Anterior cingulate cortex (tissue), 58 donors: ENCODE results near the gene ZYG11B.
"Not testable (repeated sequence)": the region's sequence is repeated elsewhere in the genome, so short reads cannot be mapped to it uniquely, and the experiment has no call there.

Experiments
- DNase-seq, 58 donors: peaks; one replicate each; lab custom pipeline; 2025; lab: John Stamatoyannopoulos, UW

The ZYG11B gene

GRCh38 chr1:52726265-52727113, at the start of gene ZYG11B:
Gene ZYG11B (plus strand): TSS chr1:52726453. CDS start chr1:52726654, 201 bp downstream.
- DNase-seq = peak in 57 of 58 donors; percentile 48 to 94 (median 87)

- no peak for DNase-seq
Measured at GRCh38 chr1:52677076-52677806, 49.0 kb upstream of the ZYG11B start.

- DNase-seq = no peak
Measured at GRCh38 chr1:52679048-52679447, 47.2 kb upstream of the ZYG11B start.

- DNase-seq = no peak
Measured at GRCh38 chr1:52679498-52679897, 46.8 kb upstream of the ZYG11B start.

DNA sequence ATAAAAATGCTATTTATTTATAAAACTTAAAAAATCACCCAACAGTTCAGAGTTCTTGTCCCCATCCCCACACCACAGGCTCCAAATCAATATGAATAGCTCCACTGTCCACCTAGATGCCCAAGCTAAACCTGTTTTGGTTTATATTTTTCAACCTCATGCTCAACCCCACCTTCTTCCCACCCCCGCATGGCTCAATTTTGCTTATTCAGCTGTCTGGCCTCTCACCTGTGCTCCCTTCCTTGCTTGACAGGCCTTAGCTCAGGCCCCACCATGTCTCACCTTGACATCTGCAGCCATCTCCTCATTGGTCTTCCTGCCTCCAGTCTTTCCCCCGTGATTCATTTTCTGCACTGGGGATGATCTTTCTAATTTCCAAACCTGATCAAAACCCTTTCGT, 45.9 kb upstream of the ZYG11B start:
- DNase-seq = no peak

GRCh38 chr1:52681136-52681535, 45.1 kb upstream of the ZYG11B start:
- no peak for DNase-seq

DNA sequence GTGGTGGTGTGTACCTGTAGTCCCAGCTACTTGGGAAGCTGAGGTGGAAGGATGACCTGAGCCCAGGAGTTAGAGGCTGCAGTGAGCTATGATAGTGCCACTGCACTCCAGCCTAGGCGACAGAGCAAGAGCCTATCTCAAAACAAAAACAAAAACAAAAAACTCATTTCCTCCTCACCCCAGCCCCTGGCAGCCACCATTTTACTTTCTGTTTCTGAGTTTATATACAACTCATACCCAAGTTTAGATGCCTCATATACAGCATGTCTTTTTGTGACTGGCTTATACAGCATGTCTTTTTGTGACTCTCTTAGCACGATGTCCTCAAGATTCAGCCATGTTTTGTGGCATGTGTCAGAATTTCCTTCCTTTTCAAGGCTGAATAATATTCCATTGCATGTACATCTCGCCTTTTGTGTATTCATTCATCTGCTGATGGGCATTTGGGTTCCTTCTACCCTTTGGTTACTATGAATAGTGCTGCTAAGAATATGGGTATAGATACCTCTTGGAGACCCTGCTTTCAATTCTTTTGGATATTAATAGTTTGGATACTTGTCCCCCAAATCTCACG, 42.8 kb upstream of the ZYG11B start:
- no peak for DNase-seq

- no peak for DNase-seq
Measured at GRCh38 chr1:52684545-52684944, 41.7 kb upstream of the ZYG11B start.

DNA sequence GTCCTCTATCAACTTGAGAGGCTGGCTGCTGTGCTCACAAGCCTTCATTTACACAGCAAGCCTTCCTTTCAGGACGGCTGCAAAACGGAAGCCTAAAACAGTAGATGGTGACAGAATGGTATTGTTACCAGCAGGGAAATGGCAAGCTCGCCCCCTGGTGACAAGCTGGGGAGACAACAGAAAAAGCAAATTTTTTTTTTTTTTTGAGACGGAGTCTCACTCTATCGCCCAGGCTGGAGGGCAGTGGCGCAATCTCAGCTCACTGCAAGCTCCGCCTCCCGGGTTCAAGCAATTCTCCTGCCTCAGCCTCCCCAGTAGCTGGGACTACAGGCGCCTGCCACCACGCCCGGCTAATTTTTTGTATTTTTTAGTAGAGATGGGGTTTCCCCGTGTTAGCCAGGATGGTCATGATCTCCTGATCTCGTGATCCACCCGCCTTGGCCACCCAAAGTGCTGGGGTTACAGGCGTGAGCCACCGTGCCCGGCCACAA, 39.9 kb upstream of the ZYG11B start:
- peak in 43 of 58 donors; percentile 6 to 67 (median 23) for DNase-seq

- no peak for DNase-seq
Measured at GRCh38 chr1:52686830-52687229, 39.4 kb upstream of the ZYG11B start.

DNA sequence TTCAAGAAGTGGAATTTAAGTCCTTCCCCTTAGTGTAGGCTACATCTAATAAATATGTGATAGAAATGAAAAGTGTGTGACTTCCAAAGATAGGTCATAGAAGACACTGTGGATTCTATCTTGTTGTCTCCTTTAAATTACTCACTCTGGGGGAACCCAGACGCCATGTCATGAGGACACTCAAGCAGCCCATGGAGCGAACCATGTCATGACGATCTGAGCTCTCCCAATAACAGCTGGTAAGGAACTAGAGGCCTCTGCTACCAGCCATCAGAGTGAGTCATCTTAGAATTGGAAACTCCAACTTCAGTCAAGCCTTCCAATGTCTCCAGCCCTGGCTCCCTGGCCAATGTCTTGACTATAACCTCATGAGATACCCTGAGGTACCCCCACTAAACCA, 34.4 kb upstream of the ZYG11B start:
- DNase-seq = no peak

GRCh38 chr1:52692697-52693096, 33.6 kb upstream of the ZYG11B start:
- DNase-seq = no peak

GRCh38 chr1:52693351-52693750, 32.9 kb upstream of the ZYG11B start:
- DNase-seq = not testable (repeated sequence)

DNA sequence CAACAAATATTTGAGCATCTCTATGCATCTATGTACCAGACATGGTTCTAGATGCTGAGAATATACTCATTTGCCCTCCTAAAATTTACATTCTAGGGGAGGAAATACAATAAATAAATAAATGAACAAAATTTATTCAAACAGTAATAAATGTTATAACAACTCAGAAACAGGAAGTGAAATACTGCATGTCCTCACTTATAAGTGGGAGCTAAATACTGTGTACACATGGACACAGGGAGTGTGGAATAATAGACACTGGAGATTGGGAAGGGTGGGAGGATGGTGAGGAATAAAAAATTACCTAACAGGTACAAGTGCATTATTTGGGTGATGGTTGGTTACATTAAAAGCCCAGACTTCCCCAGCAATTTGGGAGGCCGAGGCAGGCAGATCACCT, 32.4 kb upstream of the ZYG11B start:
- no peak for DNase-seq

- no peak for DNase-seq
Measured at GRCh38 chr1:52695627-52696026, 30.6 kb upstream of the ZYG11B start.

- DNase-seq = peak in 57 of 58 donors; percentile 49 to 96 (median 84)
Measured at GRCh38 chr1:52697795-52698674, 28.2 kb upstream of the ZYG11B start, which contains the start of gene COA7. Gene COA7 (minus strand): TSS chr1:52698347. CDS start chr1:52698326, 21 bp downstream.

GRCh38 chr1:52702886-52703787, 23.1 kb upstream of the ZYG11B start:
- peak; percentile 79 to 98 (median 92) for DNase-seq

GRCh38 chr1:52706136-52706670, 20.1 kb upstream of the ZYG11B start:
- no peak for DNase-seq
